HG03103 (cell line): Measurements from ENCODE around the gene DTX1.

Experiments used
- ATAC-seq: cut with Tn5 transposase; IDR thresholded peaks from one replicate; pipeline ENCODE4 v1.9.1; 2021; ENCODE audit warnings: low read depth; ENCODE audit not compliant: unreplicated experiment

Gene DTX1

GRCh38 chr12:113054948-113055486, 1.5 kb upstream of the DTX1 start:
- ATAC-seq = no peak

- no peak for ATAC-seq
These were observed 743 bp upstream of the DTX1 start for GRCh38 chr12:113055594-113056380.

- no peak for ATAC-seq
These were observed 224 bp upstream of the DTX1 start for GRCh38 chr12:113056381-113056630.

- ATAC-seq = no peak
These were observed 1.3 kb downstream of the DTX1 start for GRCh38 chr12:113057565-113058485.

DNA sequence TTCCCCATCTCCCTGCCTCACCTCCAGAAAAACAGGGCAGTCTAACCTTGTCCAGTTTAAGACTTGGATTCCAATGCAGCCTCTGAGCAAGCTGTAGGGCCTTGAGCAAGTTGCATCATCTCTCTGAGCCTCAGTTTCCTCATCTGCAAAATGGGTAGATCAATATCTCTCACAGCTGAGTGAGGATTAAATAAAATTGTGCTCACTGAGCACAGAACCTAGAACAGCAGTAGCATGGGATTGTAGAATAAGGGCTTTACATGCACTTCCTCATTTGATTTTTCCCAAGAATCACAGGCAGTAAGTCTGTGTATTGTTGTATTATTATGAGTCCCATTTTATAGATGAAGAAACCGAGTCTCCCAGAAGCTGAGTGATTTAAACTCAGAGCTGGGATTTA, 2.0 kb downstream of the DTX1 start:
- ATAC-seq = no peak

GRCh38 chr12:113059071-113059595, 2.6 kb downstream of the DTX1 start:
- ATAC-seq = no peak

DNA sequence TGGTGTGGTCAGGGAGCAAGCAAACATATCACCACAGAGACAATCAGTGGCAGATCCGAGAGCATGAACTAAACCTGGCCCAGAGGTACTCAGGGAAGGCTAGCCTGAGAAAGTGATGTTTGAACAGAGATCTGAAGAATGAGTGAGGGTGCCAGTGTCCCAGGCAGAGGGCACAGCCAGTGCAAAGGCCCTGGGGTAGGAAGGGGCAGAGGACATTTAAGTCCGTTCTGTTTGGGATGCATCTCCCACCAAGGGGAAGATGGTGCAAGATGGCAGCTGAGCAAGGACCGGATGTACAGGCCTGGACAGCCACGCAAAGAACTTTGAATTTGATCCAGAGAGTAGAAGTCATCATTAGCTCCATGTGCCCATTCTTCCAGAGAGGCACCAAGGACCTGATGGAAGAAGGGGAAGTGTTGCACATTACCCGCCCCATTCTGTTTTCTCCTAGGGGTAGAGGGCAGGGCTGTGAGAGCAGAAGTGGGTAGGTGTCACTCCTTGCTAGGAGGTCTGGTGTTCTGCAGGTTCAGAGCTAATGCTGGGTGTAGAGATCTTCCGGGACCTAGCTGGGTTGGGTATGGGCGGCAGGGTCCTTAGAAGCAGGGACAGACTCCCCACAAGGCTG, 3.9 kb downstream of the DTX1 start:
- ATAC-seq = no peak

GRCh38 chr12:113061061-113061694, 4.6 kb downstream of the DTX1 start:
- no peak for ATAC-seq

GRCh38 chr12:113062502-113063395, 6.2 kb downstream of the DTX1 start:
- ATAC-seq = no peak

- no peak for ATAC-seq
These were observed 7.1 kb downstream of the DTX1 start for GRCh38 chr12:113063396-113064350.

DNA sequence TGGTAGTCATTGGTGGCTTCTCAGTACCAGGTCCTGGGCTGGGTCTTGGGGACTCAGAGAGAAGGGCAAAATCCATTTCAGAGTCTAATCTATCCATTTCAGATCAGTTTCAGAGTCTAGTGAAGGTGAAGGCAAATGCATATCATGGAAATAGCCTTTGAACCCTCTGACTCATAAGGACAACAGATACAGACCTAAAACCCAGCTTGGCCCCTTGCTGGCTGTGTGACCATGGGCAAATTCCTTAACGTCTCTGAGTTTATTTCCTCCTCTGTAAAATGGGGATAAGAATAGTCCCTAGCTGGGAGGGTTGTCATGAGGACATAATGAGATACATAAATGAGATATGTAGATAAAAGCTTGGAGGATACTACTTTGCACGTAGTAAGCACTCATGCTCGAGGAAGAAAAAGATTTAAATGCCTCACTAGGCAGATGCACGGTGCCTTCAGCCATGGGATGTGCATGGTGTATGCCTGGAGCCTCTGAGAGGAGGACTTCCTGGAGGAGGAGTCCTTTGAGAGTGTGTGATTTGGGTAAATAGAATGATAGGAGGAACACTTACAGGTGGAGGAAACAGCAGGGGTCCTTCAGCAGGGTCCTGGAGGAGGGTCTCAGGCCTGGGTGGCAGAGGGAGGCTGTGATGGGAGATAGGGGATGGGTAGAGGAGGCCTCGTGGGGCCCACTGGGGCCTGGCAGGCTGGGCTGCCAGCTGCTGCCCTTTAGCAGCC, 8.0 kb downstream of the DTX1 start:
- ATAC-seq = no peak

DNA sequence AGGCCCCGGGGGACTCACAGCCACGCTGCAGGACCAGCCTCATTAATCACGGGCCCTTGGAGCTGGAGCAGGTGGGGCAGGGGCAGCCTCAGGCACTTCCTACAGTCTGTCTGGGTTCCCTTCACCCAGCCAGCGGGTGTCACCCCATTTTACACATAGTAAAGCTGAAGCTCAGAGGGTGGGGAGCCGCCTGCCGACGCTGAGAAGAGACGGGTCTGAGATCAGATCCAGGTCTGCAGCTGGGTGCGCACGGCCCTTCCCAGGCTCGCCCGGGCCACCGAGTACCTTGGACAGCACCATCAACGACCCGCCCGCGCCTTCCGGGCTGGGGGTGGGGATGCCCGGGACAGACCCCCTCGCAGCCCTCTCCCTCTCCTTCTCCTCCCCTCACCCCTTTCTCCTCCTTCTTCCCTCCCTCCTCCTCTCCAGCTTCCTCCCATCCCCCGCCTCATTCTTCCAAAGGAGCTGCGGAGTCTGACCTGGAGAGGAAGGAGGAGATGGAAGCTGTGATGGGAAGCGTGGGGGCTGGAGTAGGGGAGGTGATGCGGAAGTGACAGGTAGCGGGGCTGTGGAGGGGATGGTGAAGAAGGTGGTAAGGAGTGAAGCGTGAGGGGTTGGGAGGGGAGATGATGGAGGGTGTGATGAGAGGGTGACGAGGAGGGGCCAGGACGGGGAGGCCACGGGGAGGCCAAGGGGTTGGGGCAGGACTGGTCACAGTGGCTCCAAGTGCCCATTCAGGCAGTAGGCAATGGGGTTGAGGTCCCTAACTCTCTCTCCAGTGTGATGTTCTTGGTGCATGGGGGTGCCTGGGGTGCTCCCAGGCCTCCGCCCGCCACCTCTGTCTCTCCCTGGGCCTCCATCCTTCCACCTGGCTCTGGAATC, 8.8 kb downstream of the DTX1 start:
- no peak for ATAC-seq

- ATAC-seq = no peak
These were observed 10.4 kb downstream of the DTX1 start for GRCh38 chr12:113066813-113067400.

DNA sequence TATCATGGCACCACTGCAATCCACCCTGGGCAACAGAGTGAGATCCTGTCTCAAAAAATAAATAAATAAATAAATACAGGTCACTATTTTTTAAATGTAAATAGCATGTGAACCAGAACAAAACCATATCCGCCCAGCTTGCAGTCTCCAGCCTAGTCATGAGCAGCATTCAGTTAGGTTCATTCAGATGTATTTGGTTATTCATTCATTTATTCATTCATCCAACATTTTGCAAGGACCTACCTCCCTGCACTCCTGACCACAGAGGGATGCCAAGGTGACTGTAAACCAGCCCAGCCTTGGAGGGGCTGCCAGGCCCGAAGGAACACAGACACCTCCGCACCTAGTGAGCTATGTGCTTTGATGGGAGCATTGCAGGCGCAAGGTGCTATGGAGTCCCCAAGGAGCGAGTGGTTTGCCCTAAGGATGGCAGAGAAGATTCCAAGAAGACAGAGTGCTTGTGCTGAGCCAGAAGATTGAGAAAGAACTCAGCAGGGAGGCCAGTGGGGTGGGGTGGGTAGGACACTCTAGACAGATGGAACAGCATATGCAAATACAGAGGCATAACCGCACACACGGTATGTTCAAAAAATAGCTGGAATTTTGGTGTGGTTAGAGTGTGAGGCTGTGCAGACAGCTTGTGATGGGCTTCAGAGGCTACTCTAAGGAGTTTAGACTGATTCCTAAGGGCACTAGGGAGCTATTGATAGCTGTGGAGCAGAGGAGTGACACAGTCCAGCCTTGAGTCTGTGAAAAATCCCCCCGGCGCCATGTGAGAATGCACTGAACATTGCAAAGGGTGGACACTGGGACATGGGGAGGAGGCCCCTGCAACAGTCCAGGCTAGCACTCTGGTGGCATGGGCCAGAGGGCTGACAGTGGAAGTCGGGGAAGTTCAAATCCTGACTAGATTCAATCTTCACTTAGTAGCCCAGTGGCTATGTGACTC, 11.7 kb downstream of the DTX1 start:
- no peak for ATAC-seq

- no peak for ATAC-seq
These were observed 12.6 kb downstream of the DTX1 start for GRCh38 chr12:113069149-113069548.
